Neutrophil (primary cell): ENCODE data around the gene RANBP10.

Source experiments
- H3K27ac ChIP-seq: fragments of 200-600 bp; sonication (generic); 2 replicates; pipeline ENCODE4 v1.5.1; 2016; ENCODE audit warnings: mild to moderate bottlenecking, moderate library complexity
- H3K27me3 ChIP-seq: fragments of 200-600 bp; sonication (generic); 2 replicates; pipeline ENCODE4 v1.6.0; 2016; ENCODE audit warnings: mild to moderate bottlenecking
- H3K36me3 ChIP-seq: fragments of 200-600 bp; sonication (generic); 2 replicates; pipeline ENCODE4 v1.5.1; 2017
- H3K4me1 ChIP-seq, 2 experiments: fragments of 200-600 bp in 1 of 2; sonication (generic) in 1 of 2; 1 replicate in 1 of 2; 2 replicates in 1 of 2; pipeline versions ENCODE4 v1.5.1 to v1.6.1; 2013 to 2016; ENCODE audit warnings: low read depth in 1 of 2, low read length in 1 of 2, mild to moderate bottlenecking in 1 of 2, moderate library complexity in 1 of 2; ENCODE audit not compliant: control insufficient read depth in 1 of 2, insufficient read depth in 1 of 2
- H3K4me3 ChIP-seq, 2 experiments: fragments of 200-600 bp in 1 of 2; sonication (generic) in 1 of 2; 1 replicate in 1 of 2; 2 replicates in 1 of 2; pipeline ENCODE4 v1.5.1; 2013 to 2016; ENCODE audit warnings: low read depth in 1 of 2, low read length in 1 of 2, mild to moderate bottlenecking in 1 of 2, moderate library complexity in 1 of 2
- H3K9me3 ChIP-seq: fragments of 200-600 bp; sonication (generic); 2 replicates; pipeline ENCODE4 v1.5.1; 2016
- TF ChIP-seq, protein P1 (sequence below): fragments of 200-600 bp; sonication (generic); IDR thresholded peaks from 2 replicates; pipeline ENCODE4 v1.5.1; 2016; ENCODE audit warnings: antibody characterized with exemption

RANBP10 gene

DNA sequence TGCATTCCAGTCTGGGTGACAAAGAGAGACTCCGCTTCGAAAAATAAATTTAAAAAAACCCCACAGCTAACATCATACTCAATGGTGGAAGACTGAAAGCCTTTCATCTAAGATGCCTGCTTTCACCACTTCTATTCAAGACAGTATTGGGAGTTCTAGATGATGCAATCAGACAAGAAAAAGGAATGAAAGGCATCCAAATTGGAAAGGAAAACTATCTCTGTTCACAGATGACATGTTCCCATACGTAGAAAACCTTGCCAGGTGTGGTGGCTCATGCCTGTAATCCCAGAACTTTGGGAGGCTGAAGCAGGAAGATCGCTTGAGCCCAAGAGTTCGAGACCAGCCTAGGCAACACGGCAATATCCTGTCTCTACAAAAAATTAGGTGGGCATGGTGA is 31.1 kb downstream of the RANBP10 start:
- no peak overlapping the region for H3K4me3 ChIP-seq
- H3K9me3 ChIP-seq: no peaks in the 10 kb centered on the region
- H3K4me1 ChIP-seq: no peaks in the 10 kb centered on the region
- TF ChIP-seq, protein P1, sequence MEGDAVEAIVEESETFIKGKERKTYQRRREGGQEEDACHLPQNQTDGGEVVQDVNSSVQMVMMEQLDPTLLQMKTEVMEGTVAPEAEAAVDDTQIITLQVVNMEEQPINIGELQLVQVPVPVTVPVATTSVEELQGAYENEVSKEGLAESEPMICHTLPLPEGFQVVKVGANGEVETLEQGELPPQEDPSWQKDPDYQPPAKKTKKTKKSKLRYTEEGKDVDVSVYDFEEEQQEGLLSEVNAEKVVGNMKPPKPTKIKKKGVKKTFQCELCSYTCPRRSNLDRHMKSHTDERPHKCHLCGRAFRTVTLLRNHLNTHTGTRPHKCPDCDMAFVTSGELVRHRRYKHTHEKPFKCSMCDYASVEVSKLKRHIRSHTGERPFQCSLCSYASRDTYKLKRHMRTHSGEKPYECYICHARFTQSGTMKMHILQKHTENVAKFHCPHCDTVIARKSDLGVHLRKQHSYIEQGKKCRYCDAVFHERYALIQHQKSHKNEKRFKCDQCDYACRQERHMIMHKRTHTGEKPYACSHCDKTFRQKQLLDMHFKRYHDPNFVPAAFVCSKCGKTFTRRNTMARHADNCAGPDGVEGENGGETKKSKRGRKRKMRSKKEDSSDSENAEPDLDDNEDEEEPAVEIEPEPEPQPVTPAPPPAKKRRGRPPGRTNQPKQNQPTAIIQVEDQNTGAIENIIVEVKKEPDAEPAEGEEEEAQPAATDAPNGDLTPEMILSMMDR: no peak
- peaks cover 13% of the 10 kb centered on the region for H3K36me3 ChIP-seq
- no peak overlapping the region for H3K27ac ChIP-seq
- H3K27me3 ChIP-seq: no peaks in the 10 kb centered on the region

DNA sequence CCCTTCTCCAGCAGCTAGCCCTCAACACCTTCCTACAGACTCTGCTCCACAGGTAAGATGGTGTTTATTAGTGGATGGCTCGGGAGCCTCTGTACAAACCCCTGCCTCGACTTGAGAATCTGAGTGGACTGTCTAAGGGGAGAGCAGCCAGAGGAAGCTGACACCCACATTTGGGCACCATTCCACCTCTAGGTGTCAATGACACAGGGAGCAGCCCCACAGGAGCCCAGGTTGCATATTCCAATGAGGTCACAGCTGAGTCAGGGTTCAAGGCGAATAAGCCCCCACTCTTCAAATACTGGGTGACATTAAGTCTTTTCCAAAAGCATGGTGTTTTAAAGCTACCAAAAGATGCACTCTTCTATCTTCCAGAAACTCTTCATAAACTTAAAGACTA is 31.9 kb downstream of the RANBP10 start:
- H3K27me3 ChIP-seq: no peaks in the 10 kb centered on the region
- no peaks in the 10 kb centered on the region for H3K4me1 ChIP-seq
- peaks cover 13% of the 10 kb centered on the region for H3K36me3 ChIP-seq
- TF ChIP-seq, protein P1: no peak
- H3K27ac ChIP-seq: no peak overlapping the region
- H3K4me3 ChIP-seq: no peak overlapping the region
- no peaks in the 10 kb centered on the region for H3K9me3 ChIP-seq

DNA sequence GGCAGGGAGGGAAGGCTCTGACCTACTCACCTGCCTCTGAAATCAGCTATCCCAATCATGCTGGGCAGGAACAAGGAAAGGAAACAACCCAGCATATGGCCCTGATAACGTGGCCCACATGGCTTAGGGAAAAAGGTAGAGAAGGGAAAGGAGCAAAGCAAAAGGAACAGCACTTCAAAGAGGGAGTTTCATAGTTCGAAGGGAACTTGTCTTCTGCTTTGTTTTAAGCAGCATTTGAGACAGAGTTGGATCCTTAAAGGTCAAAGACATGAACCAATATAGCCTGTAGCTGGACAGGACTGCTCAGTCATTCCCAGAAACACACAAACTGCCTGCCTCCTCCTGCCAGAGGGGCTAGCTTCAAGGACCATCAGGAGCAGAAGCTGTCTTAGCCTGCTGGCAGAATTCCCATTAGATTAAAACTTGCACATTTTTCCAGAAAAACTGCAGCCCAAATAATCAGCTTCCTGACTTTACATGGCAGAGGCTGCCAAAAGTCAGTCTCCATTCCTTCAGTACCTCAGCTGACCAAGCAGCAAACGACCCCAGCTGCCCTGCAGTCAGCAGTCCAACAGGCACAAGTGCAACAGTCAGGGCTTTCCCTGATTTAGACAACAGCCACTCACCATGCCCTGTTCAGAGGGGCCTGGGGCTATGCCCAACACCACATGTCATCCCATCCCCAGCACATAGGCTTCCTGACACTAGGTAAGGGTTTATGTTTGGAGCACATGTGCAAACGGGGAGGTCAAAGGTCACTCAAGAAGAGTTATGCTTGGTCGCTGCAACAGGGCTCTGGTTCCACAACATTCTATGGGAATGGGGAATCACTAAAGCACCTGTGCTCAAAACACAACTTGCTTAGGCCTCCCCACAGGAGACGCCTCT is 32.5 kb downstream of the RANBP10 start:
- H3K9me3 ChIP-seq: no peaks in the 10 kb centered on the region
- H3K27ac ChIP-seq: no peak overlapping the region
- peaks cover 13% of the 10 kb centered on the region for H3K36me3 ChIP-seq
- H3K27me3 ChIP-seq: no peaks in the 10 kb centered on the region
- no peak overlapping the region for H3K4me3 ChIP-seq
- no peaks in the 10 kb centered on the region for H3K4me1 ChIP-seq
- TF ChIP-seq, protein P1: no peak

DNA sequence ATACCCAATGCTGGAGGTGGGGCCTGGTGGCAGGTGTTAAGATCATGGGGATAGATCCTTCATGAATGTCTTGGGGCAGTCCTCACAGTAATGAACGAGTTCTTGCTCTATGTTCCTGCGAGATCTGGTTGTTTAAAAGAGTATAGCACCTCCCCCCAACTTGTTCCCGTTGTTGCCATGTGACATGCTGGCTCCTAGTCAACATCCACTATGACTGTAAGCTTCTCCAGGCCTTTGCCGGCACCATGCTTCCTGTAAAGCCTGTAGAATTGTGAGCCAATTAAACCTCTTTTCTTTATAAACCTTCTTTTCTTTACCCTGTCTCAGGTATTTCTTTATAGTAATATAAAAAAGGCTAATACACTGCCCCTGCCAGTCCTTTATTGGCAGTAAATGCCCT is 33.3 kb downstream of the RANBP10 start:
- Histone ChIP-seq H3K9me3 (no peaks in the 10 kb centered on the region), H3K27ac (no peak overlapping the region), H3K36me3 (peaks cover 13% of the 10 kb centered on the region), H3K4me1 (no peaks in the 10 kb centered on the region), H3K4me3 (no peak overlapping the region), H3K27me3 (no peaks in the 10 kb centered on the region)
- TF ChIP-seq, protein P1: no peak

DNA sequence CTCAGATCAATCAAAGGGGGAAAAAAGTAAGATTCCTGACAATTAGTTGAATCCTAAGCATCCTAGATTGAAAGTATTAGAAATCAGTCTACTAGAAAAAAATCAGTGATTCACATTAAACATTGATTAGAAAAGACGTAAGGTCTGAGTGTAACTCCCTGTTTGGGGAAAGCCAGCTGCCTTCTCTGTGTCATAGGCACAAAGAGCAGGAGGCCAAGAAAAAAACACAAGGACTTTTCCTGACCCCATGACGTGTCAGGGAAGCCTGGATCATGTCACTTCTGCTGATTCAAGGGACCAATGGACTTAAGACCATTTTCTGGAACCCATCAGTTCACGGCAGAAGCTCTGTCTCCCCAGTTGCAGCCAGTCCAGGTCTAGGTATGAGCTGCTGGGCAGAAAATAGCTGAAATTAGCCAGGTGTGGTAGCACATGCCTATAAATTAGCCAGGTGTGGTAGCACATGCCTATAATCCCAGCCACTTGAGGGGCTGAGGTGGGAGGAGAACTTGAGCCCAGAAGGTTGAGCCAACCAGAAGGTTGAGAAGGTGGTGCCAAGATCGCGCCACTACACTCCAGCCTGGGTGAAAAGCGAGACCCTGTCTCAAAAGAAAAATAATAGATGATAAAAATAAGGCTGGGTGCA is 35.9 kb downstream of the RANBP10 start:
- Histone ChIP-seq H3K9me3 (no peaks in the 10 kb centered on the region), H3K27me3 (no peaks in the 10 kb centered on the region), H3K36me3 (peaks cover 22% of the 10 kb centered on the region), H3K4me3 (no peak overlapping the region), H3K4me1 (no peaks in the 10 kb centered on the region), H3K27ac (no peak overlapping the region)
- TF ChIP-seq, protein P1: no peak
